Measurements from ENCODE around the gene FOXO4.

The FOXO4 gene

DNA sequence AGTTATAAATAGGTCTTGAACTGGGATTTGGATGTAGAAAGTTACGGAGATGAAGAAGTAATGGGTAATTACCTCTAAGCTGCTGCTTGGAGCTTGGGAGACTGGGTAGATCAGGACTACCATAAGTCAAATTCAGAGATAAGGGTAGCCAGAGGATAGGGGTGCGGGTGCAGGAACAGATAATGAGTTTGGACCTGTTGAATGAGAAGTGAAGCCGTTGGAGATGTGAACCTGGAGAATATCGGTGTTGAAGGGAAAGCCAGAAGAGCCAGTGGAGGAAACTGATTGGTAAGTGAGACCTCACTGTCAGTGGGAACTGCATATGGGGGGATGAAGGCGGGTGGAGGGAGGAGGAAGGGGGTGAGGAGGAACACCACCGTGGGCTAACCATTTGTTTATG is 618 bp upstream of the FOXO4 start:
- no peaks in the 10 kb centered on the region for H3K36me3 ChIP-seq (replicated peaks)
- H3K27me3 ChIP-seq (replicated peaks): no peaks in the 10 kb centered on the region
- no peak for TF ChIP-seq CTCF (IDR thresholded peaks at IDR 0.05; ENCODE audit: low read depth, low read length, missing control alignments)
- DNase-seq: no peak
- H3K4me3 ChIP-seq (ENCODE audit: low read depth, low read length): peak overlapping the region; percentile 61
- in situ Hi-C loops (cut with HindIII; ENCODE audit: low pct_ligation_motif_present, low sequenced_read_pairs): no loop called here
- H3K27ac ChIP-seq: no peak overlapping the region

DNA sequence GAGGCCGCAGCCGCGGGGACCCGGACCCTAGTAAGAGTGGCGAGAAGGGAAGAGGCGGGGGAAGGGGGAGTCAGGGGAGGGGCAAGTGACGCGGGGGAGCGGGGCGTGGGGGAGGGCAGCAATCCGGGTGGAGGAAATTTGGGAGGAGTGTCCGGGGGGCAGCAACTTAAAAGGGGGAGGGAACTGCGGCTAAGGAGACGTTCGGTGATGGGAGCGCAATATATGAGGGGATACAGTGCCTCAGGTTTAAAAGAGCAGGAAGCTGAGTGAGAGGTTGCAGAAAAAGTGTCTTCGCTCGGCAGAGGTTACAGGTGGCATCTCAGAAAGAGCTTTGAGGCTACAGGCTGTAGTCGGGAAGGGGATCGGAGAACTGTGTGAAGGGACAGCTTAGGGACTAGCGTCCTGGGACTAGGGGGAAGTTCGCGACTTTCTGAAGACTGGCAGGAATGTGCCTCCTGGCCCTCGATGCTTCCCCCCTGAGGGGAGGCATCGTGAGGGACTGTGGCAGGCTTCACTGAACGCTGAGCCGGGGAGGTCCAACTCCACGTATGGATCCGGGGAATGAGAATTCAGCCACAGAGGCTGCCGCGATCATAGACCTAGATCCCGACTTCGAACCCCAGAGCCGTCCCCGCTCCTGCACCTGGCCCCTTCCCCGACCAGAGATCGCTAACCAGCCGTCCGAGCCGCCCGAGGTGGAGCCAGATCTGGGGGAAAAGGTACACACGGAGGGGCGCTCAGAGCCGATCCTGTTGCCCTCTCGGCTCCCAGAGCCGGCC is 519 bp downstream of the FOXO4 start:
- in situ Hi-C loops (cut with HindIII; ENCODE audit: low pct_ligation_motif_present, low sequenced_read_pairs): no loop called here
- TF ChIP-seq CTCF (IDR thresholded peaks at IDR 0.05; ENCODE audit: low read depth, low read length, missing control alignments): no peak
- no peaks in the 10 kb centered on the region for H3K36me3 ChIP-seq (replicated peaks)
- H3K27ac ChIP-seq: no peak overlapping the region
- peak overlapping the region; percentile 61 for H3K4me3 ChIP-seq (ENCODE audit: low read depth, low read length)
- no peaks in the 10 kb centered on the region for H3K27me3 ChIP-seq (replicated peaks)
- DNase-seq: no peak

GRCh38 chrX:71096760-71097032 is 1.0 kb downstream of the FOXO4 start:
- Histone ChIP-seq H3K27ac (no peak overlapping the region), H3K36me3 (replicated peaks) (no peaks in the 10 kb centered on the region), H3K27me3 (replicated peaks) (no peaks in the 10 kb centered on the region)

DNA sequence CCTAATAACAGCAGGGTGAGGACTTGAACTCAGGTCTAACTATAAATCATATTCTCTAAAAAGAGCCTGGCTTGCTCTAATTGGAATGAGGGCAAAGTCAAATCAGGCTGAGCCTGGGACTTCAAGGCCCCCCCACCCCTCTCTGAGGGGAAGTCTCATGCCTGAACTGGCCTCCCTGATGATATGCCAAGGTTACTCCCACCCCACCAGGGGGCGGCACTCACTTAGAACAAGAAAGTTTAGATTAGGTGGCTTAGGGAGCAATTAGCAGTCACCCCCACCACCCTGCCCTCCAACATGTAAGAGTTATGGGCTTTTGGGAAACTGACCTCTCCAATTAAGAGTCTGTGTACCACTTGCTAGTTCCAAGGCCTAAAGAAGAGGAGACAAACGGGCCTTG is 2.7 kb downstream of the FOXO4 start:
- Histone ChIP-seq H3K27me3 (replicated peaks) (no peaks in the 10 kb centered on the region), H3K4me3 (ENCODE audit: low read depth, low read length) (no peak overlapping the region), H3K36me3 (replicated peaks) (no peaks in the 10 kb centered on the region), H3K27ac (no peak overlapping the region)
- in situ Hi-C loops (cut with HindIII; ENCODE audit: low pct_ligation_motif_present, low sequenced_read_pairs): no loop called here
- no peak for DNase-seq
- TF ChIP-seq CTCF (IDR thresholded peaks at IDR 0.05; ENCODE audit: low read depth, low read length, missing control alignments): peak; percentile 62

More at GRCh38 chrX:71096760-71097032, 1.0 kb downstream of the FOXO4 start:
- H3K4me3 ChIP-seq (ENCODE audit: low read depth, low read length): peak overlapping the region; percentile 61
- no peak for DNase-seq
- in situ Hi-C loops (cut with HindIII; ENCODE audit: low pct_ligation_motif_present, low sequenced_read_pairs): no loop called here
- TF ChIP-seq CTCF (IDR thresholded peaks at IDR 0.05; ENCODE audit: low read depth, low read length, missing control alignments): no peak

DNA sequence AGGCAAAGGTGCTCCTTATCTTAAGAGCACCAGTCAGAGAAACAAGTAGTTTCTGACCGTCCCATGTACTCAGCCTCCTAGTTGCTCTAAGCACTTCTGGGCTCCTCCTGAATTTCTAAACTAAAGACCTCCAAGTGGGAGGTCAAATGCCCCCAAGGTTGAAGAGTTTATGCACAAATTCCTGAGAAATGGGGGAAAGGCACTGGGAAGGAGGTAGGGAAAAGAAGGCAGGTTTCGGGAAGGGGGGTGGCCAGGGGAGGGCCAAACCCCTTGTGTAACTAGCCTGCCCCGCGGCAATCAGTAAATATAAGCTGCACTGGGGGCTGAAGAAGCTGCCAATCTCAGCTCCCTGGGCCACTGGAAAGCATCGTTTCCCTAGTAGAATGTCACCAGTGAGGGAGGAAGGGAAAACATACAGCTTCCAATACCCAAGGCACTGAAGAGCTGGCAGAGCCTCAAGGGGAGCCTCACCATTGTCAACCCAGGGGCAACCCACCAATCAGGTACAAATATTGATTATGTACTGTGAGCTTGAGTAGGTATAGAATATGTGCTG is 3.4 kb downstream of the FOXO4 start:
- Histone ChIP-seq H3K36me3 (replicated peaks) (no peaks in the 10 kb centered on the region), H3K27me3 (replicated peaks) (no peaks in the 10 kb centered on the region), H3K27ac (no peak overlapping the region), H3K4me3 (ENCODE audit: low read depth, low read length) (no peak overlapping the region)
- no peak for DNase-seq
- in situ Hi-C loops (cut with HindIII; ENCODE audit: low pct_ligation_motif_present, low sequenced_read_pairs): no loop called here
- no peak for TF ChIP-seq CTCF (IDR thresholded peaks at IDR 0.05; ENCODE audit: low read depth, low read length, missing control alignments)

DNA sequence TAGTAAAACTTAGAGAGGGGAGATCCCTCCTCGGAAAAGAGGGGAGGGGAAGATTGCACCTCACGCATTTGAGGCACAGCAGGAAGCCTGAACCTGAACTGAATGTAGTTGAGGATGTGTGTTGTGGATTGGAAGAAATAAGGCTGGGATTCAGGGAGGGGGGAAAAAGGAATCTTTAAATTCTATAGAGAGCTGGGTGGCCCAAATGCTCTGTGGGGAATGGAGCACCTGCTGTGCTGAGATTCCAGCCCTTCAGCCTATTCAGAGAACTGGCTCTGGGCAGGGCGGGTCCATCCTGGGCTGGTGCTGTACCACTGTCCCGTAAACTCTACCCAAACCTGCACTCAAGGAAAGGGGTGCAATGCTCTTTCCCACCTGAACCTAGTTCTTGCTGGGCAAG is 4.1 kb downstream of the FOXO4 start:
- Histone ChIP-seq H3K27ac (no peak overlapping the region), H3K36me3 (replicated peaks) (no peaks in the 10 kb centered on the region), H3K4me3 (ENCODE audit: low read depth, low read length) (no peak overlapping the region), H3K27me3 (replicated peaks) (no peaks in the 10 kb centered on the region)
- in situ Hi-C loops (cut with HindIII; ENCODE audit: low pct_ligation_motif_present, low sequenced_read_pairs): no loop called here
- DNase-seq: no peak
- TF ChIP-seq CTCF (IDR thresholded peaks at IDR 0.05; ENCODE audit: low read depth, low read length, missing control alignments): no peak
